HepG2 (cell line): ENCODE data around the gene PCAT7. TPM values are rescaled to one million over a fixed set of nuclear protein-coding genes. Genes with fewer than 3 reads are reported as not detected.

Source experiments
- ATAC-seq: fragments of 200-7000 bp; cut with Tn5 transposase; 3 replicates; pipeline ENCODE4 v1.9.1; 2020; ENCODE audit warnings: mild to moderate bottlenecking, moderate library complexity
- BruUV-seq: library from RNA; stranded (reverse); fragments of 400-500 nt; replicated peaks from 2 replicates; lab custom pipeline; 2021; lab: Mats Ljungman, UMichigan
- CTCF ChIA-PET: fragments of 300-600 bp; formaldehyde crosslinking; extraction: SDS; loops from one replicate; lab custom pipeline; 2021; ENCODE audit warnings: low total read pairs, inconsistent platforms, low intra/inter-chr PET ratio; lab: Yijun Ruan, JAX
- POLR2A ChIA-PET: fragments of 350-600 bp; sonication (Branson Sonifier 250); formaldehyde crosslinking; loops from one replicate; lab custom pipeline; 2020; ENCODE audit warnings: antibody characterized with exemption, inconsistent platforms; lab: Yijun Ruan, JAX
- DNase-seq: peaks from one replicate; pipeline ENCODE4 v3.0.0-alpha.2; 2015; ENCODE audit warnings: low spot score
- FAIRE-seq: peaks from 3 replicates; lab custom pipeline; 2011; peaks lifted over from hg19 to GRCh38; lab: Jason Lieb, UNC
- H2AFZ ChIP-seq: one replicate; pipeline ENCODE4 v1.6.1; 2011; ENCODE audit warnings: low read length, inconsistent platforms
- H3K27ac ChIP-seq: fragments of 300-600 bp; 3 replicates; pipeline ENCODE4 v1.8.0; 2011; ENCODE audit warnings: mixed run types, mild to moderate bottlenecking, mixed read lengths, low read length, inconsistent platforms; ENCODE audit not compliant: insufficient read depth; ENCODE audit errors: extremely low read length
- H3K27me3 ChIP-seq, 2 experiments: fragments of 200-600 bp in 1 of 2; 2 replicates in 1 of 2; 3 replicates in 1 of 2; pipeline versions ENCODE4 v1.6.0 to v1.8.0; 2011; ENCODE audit warnings: low read length in 2 of 2, mild to moderate bottlenecking in 2 of 2, moderate library complexity in 2 of 2, inconsistent platforms in 1 of 2; ENCODE audit not compliant: insufficient read depth in 2 of 2, control insufficient read depth in 1 of 2
- H3K36me3 ChIP-seq, 2 experiments: fragments of 200-600 bp in 1 of 2; replicated peaks in 1 of 2; 2 replicates in 1 of 2; 3 replicates in 1 of 2; pipeline versions ENCODE4 v1.5.1 to v1.8.0; 2011; ENCODE audit warnings: low read length in 2 of 2, inconsistent platforms in 1 of 2; ENCODE audit not compliant: insufficient read depth in 2 of 2, control insufficient read depth in 1 of 2
- H3K4me1 ChIP-seq: 2 replicates; pipeline ENCODE4 v1.5.1; 2012; ENCODE audit warnings: low read length, inconsistent platforms; ENCODE audit not compliant: insufficient read depth
- H3K4me2 ChIP-seq: 2 replicates; pipeline ENCODE4 v1.6.0; 2011; ENCODE audit warnings: low read depth, low read length, inconsistent platforms
- H3K4me3 ChIP-seq, 3 experiments: fragments of 200-600 bp in 1 of 3; sonication (generic), shearing (Covaris generic) in 1 of 3; replicated peaks in 1 of 3; 2 replicates each; pipeline ENCODE4 v1.5.1; 2011 to 2016; ENCODE audit warnings: low read length in 3 of 3, inconsistent platforms in 2 of 3, low read depth in 2 of 3, mild to moderate bottlenecking in 2 of 3, control low read depth in 1 of 3, mixed read lengths in 1 of 3; ENCODE audit not compliant: insufficient read depth in 1 of 3
- H3K79me2 ChIP-seq: one replicate; pipeline ENCODE4 v1.6.1; 2011; ENCODE audit warnings: low read length, inconsistent platforms; ENCODE audit not compliant: insufficient read depth
- H3K9ac ChIP-seq: 2 replicates; pipeline ENCODE4 v1.6.0; 2011; ENCODE audit warnings: mild to moderate bottlenecking, low read depth, low read length, inconsistent platforms; ENCODE audit not compliant: insufficient read depth
- H3K9me3 ChIP-seq: 2 replicates; pipeline ENCODE4 v1.5.1; 2012; ENCODE audit warnings: mild to moderate bottlenecking, low read length
- H4K20me1 ChIP-seq: 2 replicates; pipeline ENCODE4 v1.6.0; 2011; ENCODE audit warnings: inconsistent platforms, mild to moderate bottlenecking, low read length, moderate library complexity; ENCODE audit not compliant: insufficient read depth
- ATF4 ChIP-seq, 2 experiments: fragments of 450-650 bp in 1 of 2; sonication (generic) in 1 of 2; formaldehyde crosslinking; IDR thresholded peaks; 2 replicates each; pipeline versions ENCODE4 v1.5.0 to v1.8.0; 2020 to 2022; ENCODE audit warnings: mild to moderate bottlenecking in 1 of 2, missing genetic modification reagents in 1 of 2
- CEBPG ChIP-seq: IDR thresholded peaks from 2 replicates; pipeline ENCODE4 v1.6.1; 2016
- TBL1XR1 ChIP-seq: fragments of 150-350 bp; IDR thresholded peaks from 2 replicates; pipeline ENCODE4 v1.6.1; 2014; ENCODE audit warnings: borderline replicate concordance, low read length; ENCODE audit not compliant: partially characterized antibody
- ZBTB14 ChIP-seq: sonication (generic); formaldehyde crosslinking; IDR thresholded peaks from 2 replicates; pipeline ENCODE4 v1.4.0; 2020; ENCODE audit warnings: missing genetic modification reagents
- ZNF362 ChIP-seq: sonication (generic); formaldehyde crosslinking; IDR thresholded peaks from 2 replicates; pipeline ENCODE4 v1.4.0; 2020; ENCODE audit warnings: missing genetic modification reagents, mild to moderate bottlenecking, borderline replicate concordance
- ZNF816 ChIP-seq: sonication (generic); formaldehyde crosslinking; IDR thresholded peaks from 2 replicates; pipeline ENCODE4 v1.8.0; 2022; ENCODE audit warnings: missing genetic modification reagents, mild to moderate bottlenecking, borderline replicate concordance
- ZNF850 ChIP-seq: sonication (generic); formaldehyde crosslinking; conservative IDR thresholded peaks from 2 replicates; pipeline ENCODE4 v1.9.0; 2021; ENCODE audit warnings: mild to moderate bottlenecking, missing genetic modification reagents
- WGBS: methylation state at CpG from one replicate; pipeline ENCODE4 v1.1.6; 2017; ENCODE audit warnings: low lambda C conversion rate; 5-methylcytosine and 5-hydroxymethylcytosine counted together
- in situ Hi-C: cut with HindIII; loops from 2 replicates; pipeline ENCODE4 v1.10.0; 2017; ENCODE audit warnings: low pct_unique_long_range_greater_than_20kb; ENCODE audit not compliant: extremely low pct_ligation_motif_present
- intact Hi-C: fragments of 100-400 bp; cut with micrococcal nuclease; formaldehyde crosslinking; loops from one replicate; pipeline ENCODE4 v1.10.0; 2022; ENCODE audit not compliant: unreplicated experiment
- polyA plus RNA-seq, 8 experiments: library from polyadenylated mRNA; depleted of rRNA in 3 of 8; stranded (reverse) in 7 of 8; unstranded in 1 of 8; fragments of >200 nt; fragmentation: Illumina TruSeq in 4 of 8; extraction: Trizol in 4 of 8; gene quantifications; 2 replicates each; pipeline versions ENCODE4 v1.2.1 to v1.2.3, GENCODE V29; 2011 to 2016; ENCODE audit warnings: low read depth in 4 of 8, missing spikeins in 1 of 8, mixed read lengths in 1 of 8; ENCODE audit not compliant: insufficient read depth in 1 of 8
- total RNA-seq, 5 experiments: library from RNA; depleted of rRNA; stranded (reverse); fragments of >200 nt; fragmentation: Illumina TruSeq; extraction: Trizol; gene quantifications; 2 replicates each; pipeline ENCODE4 v1.2.3, GENCODE V29; 2016; ENCODE audit warnings: low read depth in 1 of 5

PCAT7 gene
- total and polyA plus RNA-seq, 2 of the 13 experiments (the other 11 are each of a cell fraction or from before 2014, with no cell fraction given) = 2.3 to 3.9 TPM

- POLR2A ChIA-PET = no interaction called here
- no peak overlapping the region for H3K4me2 ChIP-seq
- in situ Hi-C loops = no loop called here
- no peak for FAIRE-seq
- peaks cover 52% of the 10 kb centered on the region for H3K4me1 ChIP-seq
- no peak overlapping the region for H2AFZ ChIP-seq
- no TSS peak for BruUV-seq
- CTCF ChIA-PET = no interaction called here
- intact Hi-C loops = no loop called here
- H3K36me3 ChIP-seq = no peaks in the 10 kb centered on the region
- no peak for ATAC-seq
- TF ChIP-seq CEBPG (CRISPR knock-in tag) (peak; percentile 51; the same call in 1 of the 2 replicates), ZBTB14 (CRISPR knock-in tag) (no peak), ATF4 (CRISPR knock-in tag; IDR thresholded peaks at IDR 0.05) (0 out of 4 replicates have a peak, but pooled peaks of 1 of the 2 experiments have one; percentile 15), ZNF362 (CRISPR knock-in tag) (peak; percentile 50), TBL1XR1 (no peak), ZNF850 (CRISPR knock-in tag) (no peak), ZNF816 (CRISPR knock-in tag) (no peak)
- H3K27ac ChIP-seq = no peak overlapping the region
- no peaks in the 10 kb centered on the region for H3K9me3 ChIP-seq
- no peak overlapping the region for H3K9ac ChIP-seq
- no peaks in the 10 kb centered on the region for H3K27me3 ChIP-seq
- no peak for DNase-seq
- no peaks in the 10 kb centered on the region for H4K20me1 ChIP-seq
- H3K4me3 ChIP-seq = no peak overlapping the region
- no peaks in the 10 kb centered on the region for H3K79me2 ChIP-seq
- 85% methylated on average over 4 of the region's 4 CpGs for WGBS
Observed at GRCh38 chr9:94517254-94517653, 37.6 kb upstream of the PCAT7 start.
